Activated T-helper 1 cell treated with Interleukin-2 at 50 U/mL for 16 hours (primary cell): ENCODE results near the gene SLC22A12.
"Not testable (repeated sequence)": the region's sequence is repeated elsewhere in the genome, so short reads cannot be mapped to it uniquely, and the experiment has no call there.

Experiments used
- DNase-seq: peaks from one replicate; pipeline ENCODE4 v3.0.0-alpha.2; 2020; ENCODE audit warnings: low read depth

SLC22A12 gene

DNA sequence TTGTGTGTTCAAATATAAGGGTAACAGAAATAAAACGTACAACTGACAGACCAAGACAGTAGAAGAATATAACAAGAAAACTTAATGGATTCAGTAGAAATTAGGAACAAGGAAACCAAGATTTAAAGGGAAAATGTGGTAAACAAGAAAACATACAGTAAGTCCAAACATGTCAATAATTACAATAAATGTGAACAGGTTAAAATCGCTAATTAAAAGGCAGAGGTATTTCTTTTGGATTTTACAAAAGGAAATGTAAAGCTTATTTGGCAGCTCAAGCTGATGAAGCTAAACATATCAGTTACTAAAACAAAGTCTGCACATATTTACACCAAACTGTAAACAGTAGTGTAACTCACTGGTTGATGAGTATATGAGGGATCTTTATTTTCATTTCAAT is 2.3 kb upstream of the SLC22A12 start:
- DNase-seq = no peak

- DNase-seq = no peak
These were observed 525 bp downstream of the SLC22A12 start for GRCh38 chr11:64591257-64592233.

DNA sequence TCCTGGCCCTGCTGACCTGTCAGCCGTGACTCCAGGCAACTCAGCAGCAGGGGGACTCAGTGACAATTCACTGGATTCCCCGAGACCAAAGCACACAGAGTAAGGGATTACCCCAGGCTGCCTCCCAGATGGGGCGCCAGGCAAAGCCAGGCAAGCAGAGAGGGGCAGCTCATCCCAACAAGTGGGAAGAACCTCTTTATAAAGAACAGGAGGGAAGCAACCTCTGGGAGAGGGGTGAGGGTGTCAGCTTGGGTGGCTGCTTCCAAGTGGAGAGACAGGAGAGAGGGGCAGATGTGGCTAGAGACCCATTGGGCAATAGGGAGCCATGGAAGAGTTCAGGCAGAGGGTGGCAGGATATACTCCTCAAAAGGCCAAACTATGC is 1.2 kb downstream of the SLC22A12 start:
- DNase-seq = no peak

GRCh38 chr11:64592656-64593055 is 1.6 kb downstream of the SLC22A12 start:
- DNase-seq = no peak

- DNase-seq = no peak
These were observed 2.4 kb downstream of the SLC22A12 start for GRCh38 chr11:64593156-64594105.

DNA sequence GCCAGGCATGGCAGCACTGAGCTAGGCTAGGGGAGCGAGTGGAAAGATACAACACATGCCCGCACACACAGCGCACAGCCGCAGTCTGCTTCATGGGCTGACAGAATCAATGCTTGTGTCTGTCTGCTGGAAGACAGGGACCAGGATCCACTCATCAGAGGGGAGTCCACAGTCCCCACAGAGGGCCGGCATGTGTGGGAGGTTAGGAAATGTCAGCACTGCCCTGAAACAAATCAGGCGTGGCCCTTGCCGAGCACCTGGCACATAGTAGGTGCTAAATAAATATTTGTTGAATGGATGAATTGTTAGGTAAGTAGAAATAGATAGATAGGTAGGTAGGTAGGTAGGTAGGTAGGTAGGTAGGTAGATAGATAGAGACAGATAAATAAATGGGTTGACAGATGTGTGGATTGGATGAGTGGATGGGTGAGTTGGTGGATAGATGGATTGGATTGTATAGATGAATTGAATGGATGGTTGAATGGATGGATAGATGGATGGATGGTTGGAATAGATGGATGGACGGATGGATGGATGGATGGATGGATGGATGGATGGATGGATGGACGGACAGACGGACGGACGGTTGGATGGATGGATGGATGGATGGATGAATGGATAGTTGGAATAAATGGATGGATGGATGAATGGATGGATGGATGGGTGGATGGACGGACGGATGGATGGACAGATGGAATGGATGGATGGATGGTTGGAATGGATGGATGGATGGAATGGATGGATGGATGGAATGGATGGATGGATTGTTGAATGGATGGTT is 3.3 kb downstream of the SLC22A12 start:
- DNase-seq = no peak

- not testable (repeated sequence) for DNase-seq
These were observed 4.9 kb downstream of the SLC22A12 start for GRCh38 chr11:64595922-64596321.

DNA sequence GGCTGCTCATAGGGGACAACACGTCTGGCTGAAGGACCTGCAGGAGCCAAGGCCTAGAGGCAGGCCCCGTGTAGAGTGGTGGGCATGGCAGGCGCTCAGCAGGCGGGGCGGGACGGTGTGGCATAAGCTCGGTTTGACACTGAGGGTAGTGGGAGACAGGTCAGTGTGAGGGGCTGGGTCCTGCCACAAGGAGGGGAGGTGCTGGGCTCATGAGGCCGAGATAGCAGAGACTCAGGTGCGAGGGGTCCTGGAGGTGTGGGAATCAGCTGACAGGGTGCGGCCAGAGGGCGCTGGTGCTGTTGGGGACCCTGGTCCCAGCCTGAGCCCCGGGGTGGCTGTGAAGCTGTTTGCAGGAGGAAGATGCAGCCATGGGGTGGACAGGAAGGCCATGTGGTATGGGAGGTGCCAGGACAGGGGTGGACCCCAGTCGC is 6.7 kb downstream of the SLC22A12 start:
- DNase-seq = no peak

- no peak for DNase-seq
These were observed 7.2 kb downstream of the SLC22A12 start for GRCh38 chr11:64598106-64598796.

- no peak for DNase-seq
These were observed 8.0 kb downstream of the SLC22A12 start for GRCh38 chr11:64598797-64599697.

DNA sequence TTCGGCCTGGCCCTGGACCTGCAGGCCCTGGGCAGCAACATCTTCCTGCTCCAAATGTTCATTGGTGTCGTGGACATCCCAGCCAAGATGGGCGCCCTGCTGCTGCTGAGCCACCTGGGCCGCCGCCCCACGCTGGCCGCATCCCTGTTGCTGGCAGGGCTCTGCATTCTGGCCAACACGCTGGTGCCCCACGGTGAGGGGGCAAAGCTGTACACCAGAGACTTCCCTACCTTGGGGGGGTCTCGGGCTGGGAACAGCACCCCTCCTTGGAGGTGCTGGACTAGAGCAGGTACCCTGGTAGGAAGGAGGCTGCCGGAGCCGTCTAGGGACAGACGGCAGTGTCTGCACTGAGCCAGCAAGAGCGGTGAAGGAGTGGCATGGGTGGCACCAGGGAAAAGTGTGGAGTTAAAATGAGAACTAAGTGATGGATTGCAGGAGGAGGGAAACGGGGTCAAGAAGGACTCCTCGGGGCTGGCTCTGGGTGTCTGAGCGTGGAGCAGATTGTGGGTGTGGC is 8.7 kb downstream of the SLC22A12 start:
- DNase-seq = no peak

- no peak for DNase-seq
These were observed 9.4 kb downstream of the SLC22A12 start for GRCh38 chr11:64600281-64600992.

DNA sequence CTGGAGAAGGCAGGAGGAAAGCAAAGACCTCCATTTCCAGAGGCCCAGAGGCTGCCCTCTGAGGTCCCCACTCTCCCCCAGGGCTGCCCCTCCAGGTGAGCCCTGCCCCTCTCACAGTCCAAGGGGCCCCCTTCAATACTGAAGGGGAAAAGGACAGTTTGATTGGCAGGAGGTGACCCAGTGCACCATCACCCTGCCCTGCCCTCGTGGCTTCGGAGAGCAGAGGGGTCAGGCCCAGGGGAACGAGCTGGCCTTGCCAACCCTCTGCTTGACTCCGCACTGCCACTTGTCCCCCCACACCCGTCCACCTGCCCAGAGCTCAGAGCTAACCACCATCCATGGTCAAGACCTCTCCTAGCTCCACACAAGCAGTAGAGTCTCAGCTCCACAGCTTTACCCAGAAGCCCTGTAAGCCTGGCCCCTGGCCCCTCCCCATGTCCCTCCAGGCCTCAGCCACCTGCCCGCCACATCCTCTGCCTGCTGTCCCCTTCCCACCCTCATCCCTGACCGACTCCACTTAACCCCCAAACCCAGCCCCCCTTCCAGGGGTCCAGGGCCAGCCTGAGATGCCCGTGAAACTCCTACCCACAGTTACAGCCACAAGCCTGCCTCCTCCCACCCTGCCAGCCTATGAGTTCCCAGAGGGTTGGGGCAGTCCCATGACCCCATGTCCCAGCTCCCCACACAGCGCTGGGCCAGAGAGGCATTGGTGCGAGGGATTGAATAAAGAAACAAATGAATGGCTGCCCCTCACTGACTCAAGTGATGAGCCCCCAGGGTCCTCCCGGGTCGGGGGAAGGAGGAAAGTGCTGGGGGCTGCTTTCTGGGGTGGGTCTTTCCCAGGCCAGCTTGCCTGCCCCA is 10.8 kb downstream of the SLC22A12 start:
- DNase-seq = no peak

DNA sequence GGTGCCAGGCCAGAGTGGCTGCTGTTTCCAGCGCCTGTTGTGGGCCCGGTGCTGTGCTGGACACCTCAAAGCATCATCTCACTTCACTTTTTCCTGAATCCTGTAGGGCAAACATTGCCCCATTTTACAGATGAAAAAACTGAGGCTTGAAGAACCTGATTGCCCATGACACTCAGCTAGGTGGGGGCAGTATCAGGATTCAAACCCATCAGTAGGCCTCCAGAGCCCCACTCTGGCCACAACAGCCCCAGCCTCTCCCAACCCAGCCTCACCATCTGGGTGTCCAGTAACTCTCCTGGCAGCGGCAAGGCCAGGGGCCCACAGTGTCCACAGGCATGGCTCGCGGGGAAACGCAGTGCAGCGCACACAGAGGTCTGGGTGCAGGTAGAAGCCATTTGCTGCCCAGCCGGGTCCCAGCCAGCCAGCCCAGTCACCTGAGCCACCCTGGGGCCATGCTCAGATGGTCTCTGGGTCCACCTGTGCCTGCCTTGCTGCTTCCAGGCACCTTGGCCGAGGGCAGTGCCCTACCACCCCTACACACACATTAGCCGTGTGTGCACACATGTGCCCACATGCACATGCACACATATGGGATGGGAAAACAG is 11.5 kb downstream of the SLC22A12 start:
- no peak for DNase-seq

DNA sequence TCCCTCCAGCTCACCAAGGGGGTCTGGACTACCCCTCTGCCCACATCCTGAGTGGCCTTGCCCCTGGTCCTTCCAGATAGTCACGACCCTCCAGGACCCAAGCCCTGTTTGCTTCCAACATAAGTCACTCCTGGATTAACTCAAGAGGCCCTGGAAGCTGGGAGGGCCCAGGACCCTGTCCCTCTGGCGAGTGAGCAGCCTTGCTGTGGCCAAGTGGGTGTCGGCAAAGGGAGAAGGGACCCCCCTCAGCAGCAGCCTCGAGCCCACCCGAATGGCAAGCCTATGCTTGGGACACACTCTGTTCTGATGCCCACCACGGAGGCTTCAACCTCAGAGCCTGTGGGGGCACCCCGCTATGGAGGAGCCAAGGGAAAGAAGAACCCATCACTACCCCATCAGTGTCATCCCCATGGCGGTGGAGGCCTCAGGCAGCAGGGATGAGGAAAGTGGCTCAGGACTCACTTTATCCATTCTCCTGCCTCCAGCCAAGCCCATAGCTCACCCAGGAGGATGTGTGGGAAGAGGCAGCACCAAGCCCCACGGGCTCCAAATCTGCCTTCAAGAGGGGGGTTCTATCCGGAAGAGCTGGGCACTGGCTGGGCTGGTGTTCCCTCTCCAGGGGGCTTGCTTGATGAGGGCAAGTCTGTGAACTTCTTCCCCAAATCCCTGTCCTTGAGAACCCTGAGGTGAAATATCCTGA is 12.5 kb downstream of the SLC22A12 start:
- DNase-seq = no peak

- no peak for DNase-seq
These were observed 13.6 kb downstream of the SLC22A12 start for GRCh38 chr11:64604458-64605243.

- DNase-seq = no peak
These were observed 14.2 kb downstream of the SLC22A12 start for GRCh38 chr11:64605244-64605560.
